DOHH2 (cell line): ENCODE data around the gene GOLGA8O.
"Not testable (repeated sequence)": the region's sequence is repeated elsewhere in the genome, so short reads cannot be mapped to it uniquely, and the experiment has no call there.

Source experiments
- EZH2phosphoT487 ChIP-seq: fragments of 200-600 bp; sonication (generic); IDR thresholded peaks from 2 replicates; pipeline ENCODE4 v1.6.1; 2017; ENCODE audit warnings: borderline replicate concordance, mild to moderate bottlenecking, antibody characterized with exemption, low read length, moderate library complexity, mixed read lengths
- TF ChIP-seq, protein P1 (sequence below): fragments of 200-600 bp; sonication (generic); IDR thresholded peaks from one replicate; pipeline ENCODE4 v1.5.1; 2014; ENCODE audit warnings: antibody characterized with exemption, mild to moderate bottlenecking, low read depth, low read length; ENCODE audit not compliant: poor library complexity, severe bottlenecking

DNA sequence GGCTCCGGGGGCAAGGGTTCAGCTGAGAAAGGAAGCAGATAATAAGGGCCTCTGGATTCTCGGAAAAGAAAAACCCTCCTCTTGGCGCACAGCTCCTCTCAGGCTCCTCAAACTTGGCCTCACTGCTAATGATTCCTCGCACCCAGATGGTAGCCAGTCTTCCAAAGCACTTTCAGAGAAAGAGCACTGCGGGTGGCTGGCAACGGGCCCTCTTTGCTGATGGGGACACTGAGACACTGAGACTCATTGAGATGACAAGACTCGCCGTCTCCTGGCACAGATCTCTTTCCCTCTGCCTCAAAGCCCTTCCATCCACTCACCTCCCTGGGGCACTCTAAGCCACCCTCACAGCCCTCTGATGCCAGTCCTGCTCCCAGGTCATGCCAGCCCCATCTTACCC is 58.9 kb downstream of the GOLGA8O start:
- TF ChIP-seq, protein P1, sequence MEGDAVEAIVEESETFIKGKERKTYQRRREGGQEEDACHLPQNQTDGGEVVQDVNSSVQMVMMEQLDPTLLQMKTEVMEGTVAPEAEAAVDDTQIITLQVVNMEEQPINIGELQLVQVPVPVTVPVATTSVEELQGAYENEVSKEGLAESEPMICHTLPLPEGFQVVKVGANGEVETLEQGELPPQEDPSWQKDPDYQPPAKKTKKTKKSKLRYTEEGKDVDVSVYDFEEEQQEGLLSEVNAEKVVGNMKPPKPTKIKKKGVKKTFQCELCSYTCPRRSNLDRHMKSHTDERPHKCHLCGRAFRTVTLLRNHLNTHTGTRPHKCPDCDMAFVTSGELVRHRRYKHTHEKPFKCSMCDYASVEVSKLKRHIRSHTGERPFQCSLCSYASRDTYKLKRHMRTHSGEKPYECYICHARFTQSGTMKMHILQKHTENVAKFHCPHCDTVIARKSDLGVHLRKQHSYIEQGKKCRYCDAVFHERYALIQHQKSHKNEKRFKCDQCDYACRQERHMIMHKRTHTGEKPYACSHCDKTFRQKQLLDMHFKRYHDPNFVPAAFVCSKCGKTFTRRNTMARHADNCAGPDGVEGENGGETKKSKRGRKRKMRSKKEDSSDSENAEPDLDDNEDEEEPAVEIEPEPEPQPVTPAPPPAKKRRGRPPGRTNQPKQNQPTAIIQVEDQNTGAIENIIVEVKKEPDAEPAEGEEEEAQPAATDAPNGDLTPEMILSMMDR = not testable (repeated sequence)
- not testable (repeated sequence) for TF ChIP-seq EZH2phosphoT487
